CD4-positive, alpha-beta T cell treated with Interleukin-17A for 4 hours (primary cell): ENCODE measurements around the gene EDEM1.
"Not testable (repeated sequence)": the region's sequence is repeated elsewhere in the genome, so short reads cannot be mapped to it uniquely, and the experiment has no call there.

Experiments used
- DNase-seq: peaks from one replicate; pipeline ENCODE4 v3.0.0-alpha.2; 2020; ENCODE audit warnings: mixed read lengths

EDEM1 gene

DNA sequence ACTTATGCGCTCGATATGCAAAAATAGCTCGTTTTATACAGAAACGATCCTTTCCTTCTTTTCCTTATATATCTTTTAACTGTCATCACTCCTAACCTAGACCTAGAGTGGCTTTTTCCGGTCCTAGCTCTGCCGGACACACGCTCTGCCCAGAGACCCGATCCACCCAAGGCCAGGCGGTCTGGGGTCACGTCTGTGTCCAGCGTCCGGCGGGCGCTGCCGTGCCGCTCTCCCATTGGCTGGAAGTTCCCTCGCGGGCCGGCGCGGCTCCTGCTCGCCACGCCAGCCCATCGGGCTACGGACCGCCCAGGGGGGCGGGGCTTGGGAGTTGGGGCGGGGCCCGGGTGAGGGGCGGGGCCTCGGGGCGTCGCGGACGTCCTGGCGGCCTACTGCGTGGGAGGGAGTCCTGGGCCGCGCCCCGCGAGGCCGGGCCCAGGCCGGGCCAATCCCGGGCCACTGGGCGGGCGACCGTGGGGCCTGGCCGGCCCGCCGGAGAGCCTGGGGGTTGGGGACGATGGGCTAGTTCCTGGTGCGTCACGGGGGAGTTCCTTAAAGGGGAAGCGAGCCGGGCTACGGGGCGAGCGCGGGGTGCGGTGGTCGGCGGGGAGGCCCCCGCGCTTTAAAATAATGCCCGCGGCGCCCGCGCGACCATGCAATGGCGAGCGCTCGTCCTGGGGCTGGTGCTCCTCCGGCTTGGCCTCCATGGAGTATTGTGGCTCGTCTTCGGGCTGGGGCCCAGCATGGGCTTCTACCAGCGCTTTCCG lies at the start of gene EDEM1:
TSS of gene EDEM1 (plus strand) at position 552 of the 764 bp plus-strand sequence. CDS start at position 651, 99 bp downstream.
- peak; percentile 93 for DNase-seq

DNA sequence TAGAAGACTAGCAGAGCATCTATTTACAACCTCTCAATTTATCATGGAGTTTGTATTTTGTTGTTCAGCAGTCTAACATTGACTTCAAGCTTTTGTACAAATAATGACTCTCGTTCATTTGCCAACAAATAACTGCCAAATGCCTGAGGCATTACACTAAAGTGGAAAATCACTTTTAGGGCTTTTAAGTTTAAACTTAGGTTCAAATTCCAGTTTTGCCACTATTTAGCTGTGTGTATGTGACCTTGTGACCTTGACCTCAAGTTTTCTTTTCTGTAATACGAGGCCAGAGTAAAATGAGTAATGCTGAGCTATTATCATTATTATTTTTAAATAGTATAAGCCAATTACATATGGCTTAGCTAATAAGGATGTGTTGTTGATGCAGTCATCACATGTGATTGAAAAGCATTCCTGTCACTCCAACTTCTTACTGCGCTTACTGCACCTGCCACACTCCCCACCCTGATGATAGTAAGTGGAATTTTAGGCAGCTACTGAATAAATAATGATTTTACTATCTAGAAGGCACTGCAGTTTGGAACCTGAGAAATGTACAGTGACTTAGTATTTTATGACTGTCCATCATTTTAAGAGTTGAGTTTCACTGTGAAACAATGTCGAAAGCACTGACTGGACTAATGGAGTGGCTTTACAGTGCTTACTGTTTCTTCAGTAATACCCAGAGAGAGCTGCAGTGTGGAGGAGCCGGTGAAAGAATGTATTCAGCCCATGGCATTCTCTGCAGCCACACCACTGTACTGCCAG lies 49.1 kb upstream of the EDEM1 start:
- DNase-seq, result no peak

- DNase-seq, result no peak
Measured at GRCh38 chr3:5140230-5140621, 47.3 kb upstream of the EDEM1 start.

- DNase-seq, result no peak
Measured at GRCh38 chr3:5140839-5141238, 46.7 kb upstream of the EDEM1 start.

DNA sequence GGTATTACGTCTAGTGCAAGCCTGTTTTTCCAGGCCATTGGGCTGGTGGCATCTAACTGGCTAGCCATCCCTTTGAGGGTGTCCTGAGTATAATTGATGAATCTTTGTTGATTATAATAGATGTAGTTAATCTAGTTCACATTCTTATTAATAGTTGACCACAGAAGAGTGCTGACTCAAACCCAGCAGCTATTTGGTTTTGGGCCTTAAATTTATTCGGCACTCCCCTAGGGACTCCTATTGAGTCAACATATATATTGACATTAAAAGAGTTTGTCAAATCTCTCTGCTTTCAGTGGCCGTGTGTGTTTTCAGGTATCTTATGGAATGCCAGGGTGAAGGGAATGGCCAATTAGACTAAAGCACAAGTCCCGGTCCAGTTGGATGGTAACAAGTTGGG lies 45.7 kb upstream of the EDEM1 start:
- DNase-seq, result no peak

GRCh38 chr3:5143464-5143863 lies 44.0 kb upstream of the EDEM1 start:
- no peak for DNase-seq

DNA sequence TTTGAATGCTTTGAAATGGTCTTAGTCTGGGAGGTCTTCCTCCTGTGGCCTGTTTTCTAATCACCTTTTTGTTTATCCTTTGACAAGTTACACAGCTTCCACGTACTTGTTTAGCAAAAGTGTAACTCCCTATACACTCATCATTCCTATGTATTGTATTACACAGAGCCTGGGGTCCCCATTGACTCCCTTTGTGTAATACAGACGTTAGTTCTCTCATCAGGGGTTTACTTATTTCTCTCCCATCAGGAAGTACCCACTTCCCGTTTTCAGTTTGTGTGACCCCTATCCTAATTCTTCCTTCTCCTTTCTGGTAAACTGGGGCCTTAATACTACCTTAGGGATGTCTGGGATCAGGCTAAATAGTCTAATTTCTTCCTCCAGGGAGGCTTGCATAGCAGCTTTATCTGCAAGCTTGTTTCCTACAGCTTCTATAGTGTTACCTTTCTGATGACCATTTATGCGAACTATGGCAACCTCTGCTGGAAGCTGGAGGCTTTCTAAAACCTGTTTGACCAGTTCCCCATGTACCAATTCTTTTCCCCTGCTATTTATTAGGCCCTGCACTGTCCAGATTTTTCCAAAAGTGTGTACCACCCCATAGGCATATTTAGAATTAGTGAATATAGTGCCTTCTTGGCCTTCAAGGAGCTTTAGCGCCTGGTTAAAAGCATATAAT lies 43.1 kb upstream of the EDEM1 start:
- no peak for DNase-seq

DNA sequence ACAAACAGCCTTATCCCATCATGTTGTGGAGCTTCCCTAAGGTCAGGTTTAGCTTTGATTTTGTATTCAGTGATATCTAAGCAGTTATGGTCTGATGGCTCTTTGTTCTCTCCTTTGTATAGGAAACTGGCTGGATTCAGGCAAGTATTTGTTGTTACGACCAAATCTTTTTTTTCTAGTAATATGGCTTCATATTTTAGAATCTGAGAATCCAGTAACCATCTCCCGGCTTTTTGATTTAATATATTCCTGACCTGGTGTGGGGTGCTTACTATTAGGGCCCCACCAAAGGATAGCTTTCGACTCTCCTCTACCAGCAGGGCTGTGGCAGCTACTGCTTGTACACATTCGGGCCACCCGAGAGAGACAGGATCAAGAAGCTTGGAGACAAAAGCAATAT lies 42.4 kb upstream of the EDEM1 start:
- DNase-seq, result no peak

GRCh38 chr3:5147152-5147551 lies 40.4 kb upstream of the EDEM1 start:
- not testable (repeated sequence) for DNase-seq

DNA sequence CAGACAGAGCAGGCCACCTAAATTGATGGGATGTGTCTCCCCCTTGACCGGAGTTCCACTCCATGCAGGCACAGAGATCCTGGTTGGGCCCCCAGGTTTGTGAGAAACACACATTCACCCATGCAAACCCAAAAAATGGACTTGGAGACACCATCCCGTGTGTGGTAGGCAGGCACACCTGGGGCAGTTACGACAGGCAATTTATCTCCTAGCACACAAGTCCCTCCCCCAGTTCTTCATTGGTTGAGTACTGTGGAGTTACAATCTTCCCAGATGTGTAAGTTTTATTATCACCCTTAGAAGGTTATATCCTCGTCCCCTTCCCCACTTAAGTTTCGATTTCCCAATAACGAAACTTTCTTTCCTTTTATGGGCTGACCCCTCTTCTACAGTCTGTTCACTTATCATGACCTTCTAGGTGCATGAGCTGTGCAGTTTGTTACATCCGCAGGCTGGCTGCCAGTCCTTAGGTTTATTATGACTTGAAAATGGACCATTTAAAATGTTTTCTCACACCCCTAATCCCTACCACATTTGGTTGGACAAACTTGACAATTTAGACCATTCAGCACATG lies 38.1 kb upstream of the EDEM1 start:
- no peak for DNase-seq

- no peak for DNase-seq
Measured at GRCh38 chr3:5151586-5151985, 35.9 kb upstream of the EDEM1 start.

DNA sequence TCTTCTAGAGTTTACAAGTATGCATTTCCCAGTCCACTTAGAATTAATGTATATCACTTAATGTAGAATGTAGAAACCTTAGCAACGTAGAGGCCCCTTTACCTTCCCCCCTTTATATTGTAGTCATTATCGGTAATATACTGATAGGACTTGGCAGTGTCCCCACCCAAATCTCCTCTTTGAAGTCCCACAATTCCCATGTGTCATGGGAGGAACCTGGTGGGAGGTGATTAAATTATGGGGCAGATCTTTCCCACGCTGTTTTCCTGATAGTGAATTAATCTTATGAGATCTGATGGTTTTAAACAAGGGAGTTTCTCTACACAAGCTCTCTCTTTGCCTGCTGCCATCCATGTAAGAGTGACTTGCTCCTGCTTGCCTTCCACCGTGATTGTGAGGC lies 34.4 kb upstream of the EDEM1 start:
- DNase-seq, result no peak

GRCh38 chr3:5155241-5155640 lies 32.3 kb upstream of the EDEM1 start:
- DNase-seq, result no peak

DNA sequence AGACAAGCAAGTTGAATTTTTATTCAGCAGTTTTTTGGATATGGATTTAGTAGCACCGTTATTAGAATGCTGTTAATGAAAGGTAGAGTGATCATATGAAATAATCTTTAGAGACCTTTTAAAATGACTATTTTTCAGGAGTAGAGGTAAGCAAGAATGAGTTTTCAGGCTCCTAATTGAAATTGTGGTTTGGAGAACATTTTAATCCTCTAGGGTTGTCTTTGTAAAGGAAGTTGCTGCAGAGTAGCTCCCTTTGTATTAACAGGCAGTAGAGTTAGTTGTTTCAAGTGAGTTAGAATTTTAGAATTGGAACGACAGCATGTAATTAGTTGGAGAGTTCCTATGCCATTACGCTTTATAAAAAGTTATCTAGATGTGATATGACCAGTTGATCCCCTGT lies 27.2 kb upstream of the EDEM1 start:
- DNase-seq, result no peak

- DNase-seq, result no peak
Measured at GRCh38 chr3:5160940-5161858, 26.3 kb upstream of the EDEM1 start.

GRCh38 chr3:5162102-5162501 lies 25.4 kb upstream of the EDEM1 start:
- no peak for DNase-seq

DNA sequence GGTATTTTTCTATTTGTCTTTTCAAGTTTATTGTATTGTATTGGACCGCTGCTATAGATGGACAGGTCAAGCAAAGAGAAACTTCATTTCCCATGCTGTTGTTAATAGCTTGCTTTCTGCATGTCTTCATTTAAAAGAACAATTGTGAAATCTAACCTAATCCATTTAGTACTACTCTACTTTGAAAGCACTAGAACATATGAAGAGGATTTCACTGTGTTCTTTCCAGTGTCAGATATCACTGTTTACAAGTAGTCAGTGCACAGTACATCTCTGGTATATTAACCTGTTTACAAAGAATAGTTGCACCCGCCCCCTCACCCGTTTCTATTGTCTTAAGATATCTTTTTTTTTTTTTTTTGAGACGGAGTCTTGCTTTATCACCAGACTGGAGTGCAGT lies 21.8 kb upstream of the EDEM1 start:
- no peak for DNase-seq

DNA sequence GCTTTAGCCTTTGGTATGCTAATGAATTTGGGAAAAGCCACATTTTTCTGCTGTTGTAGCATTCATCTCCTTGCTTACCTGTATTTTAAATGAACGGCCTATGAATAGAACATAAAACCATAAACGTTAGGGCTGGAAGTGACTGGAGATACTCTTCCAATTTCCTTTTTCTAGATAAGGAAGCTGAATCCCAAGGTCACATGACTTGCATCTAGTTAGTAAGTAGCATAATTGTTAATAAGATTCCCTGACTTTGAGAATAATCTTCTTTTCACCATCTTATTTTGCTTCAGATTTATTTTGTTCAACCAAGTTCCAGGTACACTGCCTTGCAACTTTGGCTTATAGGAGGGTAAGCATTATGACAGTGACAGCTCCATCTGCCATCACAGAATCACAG lies 20.7 kb upstream of the EDEM1 start:
- no peak for DNase-seq

GRCh38 chr3:5168110-5168509 lies 19.4 kb upstream of the EDEM1 start:
- DNase-seq, result no peak

- no peak for DNase-seq
Measured at GRCh38 chr3:5169807-5170206, 17.7 kb upstream of the EDEM1 start.

GRCh38 chr3:5170975-5171374 lies 16.5 kb upstream of the EDEM1 start:
- no peak for DNase-seq

DNA sequence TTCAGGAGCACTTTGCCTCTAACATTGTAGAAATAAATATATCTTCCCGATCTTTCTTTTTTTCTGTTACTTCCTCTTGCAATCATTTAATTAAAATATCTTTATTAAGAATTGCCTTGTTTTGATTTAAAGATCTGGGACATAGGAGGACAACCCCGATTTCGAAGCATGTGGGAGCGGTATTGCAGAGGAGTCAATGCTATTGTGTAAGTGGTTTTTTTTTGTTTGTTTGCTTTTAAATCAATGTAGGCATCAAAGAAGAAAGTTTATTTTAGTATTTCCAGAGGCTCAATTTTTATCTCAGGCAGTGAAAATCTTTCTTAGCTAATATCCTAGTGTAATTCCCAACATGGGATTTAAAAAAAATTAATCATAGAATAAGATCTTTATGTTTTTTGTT lies 15.5 kb upstream of the EDEM1 start:
- no peak for DNase-seq
